Measurements from ENCODE around the gene CHCHD6. TPM values are rescaled to one million over a fixed set of nuclear protein-coding genes. Genes with fewer than 3 reads are reported as not detected.

CHCHD6 gene
- total RNA-seq, 6 experiments from 2014 or later, result 1.7 to 5.3 (median 4.2) TPM

GRCh38 chr3:126969586-126969985 is 265.5 kb downstream of the CHCHD6 start:
- no peaks in the 10 kb centered on the region for H3K27me3 ChIP-seq
- no peaks in the 10 kb centered on the region for H3K9me3 ChIP-seq
- intact Hi-C loops (cut with DNase I), result loop anchor here in 1 of 2 donors (10.0 kb wide), 1 partner anchor 215 kb away; no protein-coding TSS in a partner anchor
- ATAC-seq (no peak), DNase-seq (no peak)
- H3K4me3 ChIP-seq, result no peak overlapping the region
- no peaks in the 10 kb centered on the region for H3K4me1 ChIP-seq
- no peak overlapping the region for H3K27ac ChIP-seq
- no peaks in the 10 kb centered on the region for H3K36me3 ChIP-seq
- 50% methylated on average over 7 of the region's 7 CpGs for WGBS (ENCODE audit: insufficient coverage, low coverage, low lambda C conversion rate, missing lambda C conversion rate)
- TF ChIP-seq POLR2A (IDR thresholded peaks at IDR 0.05) (no peak), CTCF (IDR thresholded peaks at IDR 0.05) (no peak)

GRCh38 chr3:126970101-126970500 is 266.1 kb downstream of the CHCHD6 start:
- Histone ChIP-seq H3K9me3 (no peaks in the 10 kb centered on the region), H3K4me3 (no peak overlapping the region), H3K36me3 (no peaks in the 10 kb centered on the region), H3K4me1 (no peaks in the 10 kb centered on the region), H3K27me3 (no peaks in the 10 kb centered on the region), H3K27ac (no peak overlapping the region)
- no peak for ATAC-seq
- no peak for TF ChIP-seq POLR2A (IDR thresholded peaks at IDR 0.05)
- no peak for TF ChIP-seq CTCF (IDR thresholded peaks at IDR 0.05)
- intact Hi-C loops (cut with DNase I), result no loop called here
- no peak for DNase-seq
- WGBS (ENCODE audit: insufficient coverage, low coverage, low lambda C conversion rate, missing lambda C conversion rate), result 70% methylated on average over 5 of the region's 5 CpGs

- 62% methylated on average over 5 of the region's 5 CpGs for WGBS (ENCODE audit: insufficient coverage, low coverage, low lambda C conversion rate, missing lambda C conversion rate)
- no peaks in the 10 kb centered on the region for H3K36me3 ChIP-seq
- intact Hi-C loops (cut with DNase I), result no loop called here
- H3K9me3 ChIP-seq, result no peaks in the 10 kb centered on the region
- no peaks in the 10 kb centered on the region for H3K27me3 ChIP-seq
- ATAC-seq, result no peak
- H3K27ac ChIP-seq, result no peak overlapping the region
- no peak for DNase-seq
- TF ChIP-seq POLR2A (IDR thresholded peaks at IDR 0.05) (no peak), CTCF (IDR thresholded peaks at IDR 0.05) (no peak)
- no peak overlapping the region for H3K4me3 ChIP-seq
- H3K4me1 ChIP-seq, result no peaks in the 10 kb centered on the region
These were observed 266.9 kb downstream of the CHCHD6 start for GRCh38 chr3:126970921-126971320.

GRCh38 chr3:126971891-126972351 is 267.9 kb downstream of the CHCHD6 start:
- ATAC-seq, result peak; percentile 71 to 89 (median 82)
- Histone ChIP-seq H3K4me1 (no peaks in the 10 kb centered on the region), H3K27me3 (no peaks in the 10 kb centered on the region), H3K9me3 (no peaks in the 10 kb centered on the region), H3K27ac (no peak overlapping the region), H3K36me3 (no peaks in the 10 kb centered on the region), H3K4me3 (no peak overlapping the region)
- WGBS (ENCODE audit: insufficient coverage, low coverage, low lambda C conversion rate, missing lambda C conversion rate), result 30% methylated on average over 2 of the region's 13 CpGs
- TF ChIP-seq POLR2A (IDR thresholded peaks at IDR 0.05) (no peak), CTCF (IDR thresholded peaks at IDR 0.05) (no peak)
- intact Hi-C loops (cut with DNase I), result no loop called here
- peak; percentile 63 to 81 (median 75) for DNase-seq

- DNase-seq (no peak), ATAC-seq (no peak)
- Histone ChIP-seq H3K36me3 (no peaks in the 10 kb centered on the region), H3K4me3 (no peak overlapping the region), H3K27ac (no peak overlapping the region), H3K4me1 (no peaks in the 10 kb centered on the region), H3K27me3 (no peaks in the 10 kb centered on the region), H3K9me3 (no peaks in the 10 kb centered on the region)
- WGBS (ENCODE audit: insufficient coverage, low coverage, low lambda C conversion rate, missing lambda C conversion rate), result no CpG with 5 or more reads among the region's 5 CpGs
- TF ChIP-seq POLR2A (IDR thresholded peaks at IDR 0.05) (no peak), CTCF (IDR thresholded peaks at IDR 0.05) (no peak)
- intact Hi-C loops (cut with DNase I), result no loop called here
These were observed 268.8 kb downstream of the CHCHD6 start for GRCh38 chr3:126972866-126973265.

All from right lobe of liver (tissue), 6 donors.